Panc1 (cell line): ENCODE results near the gene ITGB5. TPM values are rescaled to one million over a fixed set of nuclear protein-coding genes. Genes with fewer than 3 reads are reported as not detected.

Source experiments
- ATAC-seq: fragments of 200-7000 bp; cut with Tn5 transposase; 2 replicates; pipeline ENCODE4 v1.9.1; 2020; ENCODE audit warnings: mild to moderate bottlenecking, moderate library complexity
- BruUV-seq: library from RNA; stranded (reverse); fragments of 400-500 nt; replicated peaks from 2 replicates; lab custom pipeline; 2021; lab: Mats Ljungman, UMichigan
- CTCF ChIA-PET: fragments of 300-600 bp; sonication (Branson Sonifier 250); formaldehyde crosslinking; loops from one replicate; lab custom pipeline; 2022; ENCODE audit warnings: antibody characterized with exemption; lab: Charles Lee
- POLR2A ChIA-PET: fragments of 300-600 bp; sonication (Branson Sonifier 250); formaldehyde crosslinking; loops from one replicate; lab custom pipeline; 2022; ENCODE audit warnings: antibody characterized with exemption; lab: Charles Lee
- DNase-seq: peaks from one replicate; pipeline ENCODE4 v3.0.0-alpha.2; 2010; ENCODE audit warnings: low read depth, low spot score
- H3K27ac ChIP-seq: 2 replicates; pipeline ENCODE4 v1.5.1; 2011; ENCODE audit warnings: mild to moderate bottlenecking, low read length, inconsistent platforms
- H3K27me3 ChIP-seq: fragments of 200-500 bp; sonication (Bioruptor generic); 2 replicates; pipeline ENCODE4 v1.6.0; 2014; ENCODE audit warnings: low read length, inconsistent platforms; ENCODE audit not compliant: control insufficient read depth, insufficient read depth
- H3K36me3 ChIP-seq: fragments of 200-500 bp; sonication (Bioruptor generic); 2 replicates; pipeline ENCODE4 v1.5.1; 2014; ENCODE audit warnings: inconsistent platforms, mild to moderate bottlenecking, low read length, moderate library complexity; ENCODE audit not compliant: control insufficient read depth, insufficient read depth
- H3K4me1 ChIP-seq: 2 replicates; pipeline ENCODE4 v1.5.1; 2011; ENCODE audit warnings: inconsistent platforms, mild to moderate bottlenecking, low read length, moderate library complexity; ENCODE audit not compliant: control insufficient read depth, insufficient read depth
- H3K4me3 ChIP-seq, 2 experiments: 2 replicates each; pipeline ENCODE4 v1.5.1; 2011 to 2012; ENCODE audit warnings: low read depth in 2 of 2, low read length in 2 of 2, mild to moderate bottlenecking in 2 of 2, inconsistent platforms in 1 of 2, moderate library complexity in 1 of 2
- H3K9me3 ChIP-seq: fragments of 200-500 bp; sonication (Bioruptor generic); 2 replicates; pipeline ENCODE4 v1.5.1; 2014; ENCODE audit warnings: low read depth, mild to moderate bottlenecking, inconsistent platforms, low read length, moderate library complexity; ENCODE audit not compliant: control insufficient read depth, insufficient read depth
- CTCF ChIP-seq: fragments of 450-650 bp; IDR thresholded peaks from 2 replicates; pipeline ENCODE4 v1.5.1; 2017; ENCODE audit warnings: mild to moderate bottlenecking
- POLR2AphosphoS5 ChIP-seq: IDR thresholded peaks from 2 replicates; pipeline ENCODE4 v1.6.1; 2012; ENCODE audit warnings: mild to moderate bottlenecking, low read depth, low read length, moderate library complexity
- SIN3A ChIP-seq: IDR thresholded peaks from 2 replicates; pipeline ENCODE4 v1.6.1; 2012; ENCODE audit warnings: low read depth, mild to moderate bottlenecking, low read length, moderate library complexity, borderline replicate concordance; ENCODE audit not compliant: insufficient read depth
- TCF7L2 ChIP-seq: IDR thresholded peaks from 2 replicates; pipeline ENCODE4 v1.6.1; 2011; ENCODE audit warnings: mild to moderate bottlenecking, low read depth, low read length, inconsistent platforms
- in situ Hi-C: cut with HindIII; loops from 2 replicates; pipeline ENCODE4 v1.10.0; 2016; ENCODE audit warnings: low sequenced_read_pairs, low pct_unique_long_range_greater_than_20kb
- intact Hi-C: fragments of 100-400 bp; cut with micrococcal nuclease; formaldehyde crosslinking; loops from one replicate; pipeline ENCODE4 v1.10.0; 2022; ENCODE audit not compliant: unreplicated experiment
- total RNA-seq: library from RNA; stranded (reverse); gene quantifications from one replicate; pipeline ENCODE4 v1.2.1, GENCODE V29; 2021; ENCODE audit not compliant: unreplicated experiment
- TF ChIP-seq, protein P1 (sequence below), 2 experiments: IDR thresholded peaks; 2 replicates each; pipeline ENCODE4 v1.6.1; 2011 to 2012; ENCODE audit warnings: low read depth in 2 of 2, control low read depth in 1 of 2, low read length in 1 of 2, mild to moderate bottlenecking in 1 of 2, moderate library complexity in 1 of 2; ENCODE audit not compliant: insufficient read depth in 1 of 2

The ITGB5 gene
- total RNA-seq, 1 experiment from 2014 or later, result 446 TPM

DNA sequence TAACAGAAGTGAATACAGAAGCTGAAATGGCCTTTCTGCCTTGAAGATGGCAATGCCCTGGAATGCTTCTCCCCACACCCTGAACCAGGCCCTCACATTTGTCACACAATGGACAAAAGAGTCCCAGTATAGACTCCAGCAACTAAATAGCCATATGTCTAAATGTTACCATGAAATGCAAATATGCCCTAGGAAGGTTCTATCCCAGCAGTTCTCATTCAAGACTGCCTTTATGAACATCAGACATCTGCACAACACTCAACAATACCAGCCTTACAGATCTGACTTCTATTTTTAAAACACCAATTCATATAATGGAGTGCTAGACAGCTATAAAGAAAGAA, 7.9 kb downstream of the ITGB5 start:
- CTCF ChIA-PET, result no interaction called here
- POLR2A ChIA-PET, result no interaction called here
- BruUV-seq, result no TSS peak
- H3K4me1 ChIP-seq, result peaks cover 85% of the 10 kb centered on the region
- ATAC-seq (peak; percentile 35; the same call in 1 of the 2 replicates), DNase-seq (no peak)
- peak overlapping the region; percentile 92 for H3K27ac ChIP-seq
- intact Hi-C loops, result no loop called here
- no peaks in the 10 kb centered on the region for H3K27me3 ChIP-seq
- TF ChIP-seq SIN3A, result peak; percentile 46; the same call in 1 of the 2 replicates
- no peak for TF ChIP-seq POLR2AphosphoS5
- H3K4me3 ChIP-seq, result 0 out of 4 replicates have a peak overlapping the region, but pooled peaks of 1 of the 2 experiments have one; percentile 4
- in situ Hi-C loops, result loop anchor here (5.0 kb wide), 1 partner anchor 37 kb away; no protein-coding TSS in a partner anchor
- no peaks in the 10 kb centered on the region for H3K36me3 ChIP-seq
- H3K9me3 ChIP-seq, result no peaks in the 10 kb centered on the region

DNA sequence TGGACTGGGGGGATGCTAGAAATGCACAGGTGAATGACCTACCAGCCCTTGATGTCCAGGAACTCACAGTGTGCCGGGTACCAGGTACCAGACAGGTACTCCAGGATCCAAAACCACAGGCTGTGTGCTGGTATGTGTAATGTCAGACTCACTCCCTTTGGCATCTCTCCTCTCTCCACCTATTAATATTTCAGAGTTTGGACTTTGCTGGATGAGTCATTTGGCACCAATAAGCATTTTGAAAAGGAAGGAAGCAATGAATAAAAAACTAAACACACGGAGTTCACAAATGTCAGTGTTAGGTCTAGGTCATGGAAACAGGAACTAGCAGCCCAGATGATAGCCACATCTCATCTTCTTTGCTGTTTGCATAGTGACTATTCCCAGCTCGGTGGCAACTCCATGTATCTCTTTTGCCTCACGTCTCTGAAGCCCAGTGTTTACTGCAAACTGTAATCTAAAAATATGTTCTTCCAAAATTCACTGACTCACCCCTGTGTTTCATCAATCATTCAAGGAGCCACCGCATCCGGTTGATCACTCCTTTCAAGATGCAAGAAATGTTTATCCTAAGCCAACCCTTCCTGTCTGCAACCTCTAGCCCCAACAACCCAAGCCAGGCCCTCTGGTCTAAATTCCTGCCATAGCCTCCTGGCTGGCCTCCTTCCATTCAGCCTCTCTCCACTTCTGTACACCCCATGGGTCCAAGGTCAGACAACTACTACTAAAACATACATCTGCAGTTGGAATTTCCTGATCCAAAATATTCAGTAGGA, 8.4 kb downstream of the ITGB5 start:
- in situ Hi-C loops, result loop anchor here (5.0 kb wide), 1 partner anchor 36 kb away; no protein-coding TSS in a partner anchor
- peak; percentile 88 for ATAC-seq
- POLR2A ChIA-PET, result no interaction called here

More for the DNA sequence above, 8.4 kb downstream of the ITGB5 start:
- no TSS peak for BruUV-seq
- TF ChIP-seq TCF7L2, result peak; percentile 93
- TF ChIP-seq, protein P1, sequence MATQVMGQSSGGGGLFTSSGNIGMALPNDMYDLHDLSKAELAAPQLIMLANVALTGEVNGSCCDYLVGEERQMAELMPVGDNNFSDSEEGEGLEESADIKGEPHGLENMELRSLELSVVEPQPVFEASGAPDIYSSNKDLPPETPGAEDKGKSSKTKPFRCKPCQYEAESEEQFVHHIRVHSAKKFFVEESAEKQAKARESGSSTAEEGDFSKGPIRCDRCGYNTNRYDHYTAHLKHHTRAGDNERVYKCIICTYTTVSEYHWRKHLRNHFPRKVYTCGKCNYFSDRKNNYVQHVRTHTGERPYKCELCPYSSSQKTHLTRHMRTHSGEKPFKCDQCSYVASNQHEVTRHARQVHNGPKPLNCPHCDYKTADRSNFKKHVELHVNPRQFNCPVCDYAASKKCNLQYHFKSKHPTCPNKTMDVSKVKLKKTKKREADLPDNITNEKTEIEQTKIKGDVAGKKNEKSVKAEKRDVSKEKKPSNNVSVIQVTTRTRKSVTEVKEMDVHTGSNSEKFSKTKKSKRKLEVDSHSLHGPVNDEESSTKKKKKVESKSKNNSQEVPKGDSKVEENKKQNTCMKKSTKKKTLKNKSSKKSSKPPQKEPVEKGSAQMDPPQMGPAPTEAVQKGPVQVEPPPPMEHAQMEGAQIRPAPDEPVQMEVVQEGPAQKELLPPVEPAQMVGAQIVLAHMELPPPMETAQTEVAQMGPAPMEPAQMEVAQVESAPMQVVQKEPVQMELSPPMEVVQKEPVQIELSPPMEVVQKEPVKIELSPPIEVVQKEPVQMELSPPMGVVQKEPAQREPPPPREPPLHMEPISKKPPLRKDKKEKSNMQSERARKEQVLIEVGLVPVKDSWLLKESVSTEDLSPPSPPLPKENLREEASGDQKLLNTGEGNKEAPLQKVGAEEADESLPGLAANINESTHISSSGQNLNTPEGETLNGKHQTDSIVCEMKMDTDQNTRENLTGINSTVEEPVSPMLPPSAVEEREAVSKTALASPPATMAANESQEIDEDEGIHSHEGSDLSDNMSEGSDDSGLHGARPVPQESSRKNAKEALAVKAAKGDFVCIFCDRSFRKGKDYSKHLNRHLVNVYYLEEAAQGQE (IDR thresholded peaks at IDR 0.05; ENCODE audit: insufficient read depth in 1 of 2, low read depth in 2 of 2, low read length in 1 of 2), result peak in 1 of 2 experiments; percentile 47; a peak in 2 of 4 replicates
- TF ChIP-seq POLR2AphosphoS5, result peak; percentile 56; the same call in 1 of the 2 replicates
- peak; percentile 65; the same call in 1 of the 2 replicates for TF ChIP-seq SIN3A
- TF ChIP-seq CTCF, result no peak
- Histone ChIP-seq H3K4me3 (peak overlapping the region in 1 of 2 experiments; percentile 4; a peak in 2 of 4 replicates), H3K27me3 (no peaks in the 10 kb centered on the region), H3K9me3 (no peaks in the 10 kb centered on the region), H3K27ac (peak overlapping the region; percentile 92), H3K36me3 (no peaks in the 10 kb centered on the region), H3K4me1 (peaks cover 79% of the 10 kb centered on the region)
- peak; percentile 99 for DNase-seq
- intact Hi-C loops, result no loop called here
- CTCF ChIA-PET, result no interaction called here
